ENCODE data around the gene CACNA1E.

CACNA1E gene

GRCh38 chr1:181778640-181779260, 295.4 kb downstream of the CACNA1E start:
- DNase-seq = no peak

- DNase-seq = no peak
Observed at GRCh38 chr1:181779343-181779742, 296.0 kb downstream of the CACNA1E start.

GRCh38 chr1:181783208-181783607, 299.9 kb downstream of the CACNA1E start:
- DNase-seq = no peak

- peak; percentile 0 to 6 for DNase-seq
Observed at GRCh38 chr1:181784039-181784683, 300.8 kb downstream of the CACNA1E start.

GRCh38 chr1:181789395-181789794, 306.1 kb downstream of the CACNA1E start:
- no peak for DNase-seq

GRCh38 chr1:181791721-181792120, 308.4 kb downstream of the CACNA1E start:
- no peak for DNase-seq

GRCh38 chr1:181793831-181794230, 310.5 kb downstream of the CACNA1E start:
- no peak for DNase-seq

- no peak for DNase-seq
Observed at GRCh38 chr1:181794332-181794731, 311.0 kb downstream of the CACNA1E start.

GRCh38 chr1:181798191-181798926, 315.0 kb downstream of the CACNA1E start:
- no peak for DNase-seq

GRCh38 chr1:181801617-181802016, 318.3 kb downstream of the CACNA1E start:
- no peak for DNase-seq

GRCh38 chr1:181802466-181802865, 319.1 kb downstream of the CACNA1E start:
- no peak for DNase-seq

- no peak for DNase-seq
Observed at GRCh38 chr1:181803421-181803820, 320.1 kb downstream of the CACNA1E start.

GRCh38 chr1:181804989-181805388, 321.7 kb downstream of the CACNA1E start:
- no peak for DNase-seq

- no peak for DNase-seq
Observed at GRCh38 chr1:181806746-181807145, 323.4 kb downstream of the CACNA1E start.

- DNase-seq = no peak
Observed at GRCh38 chr1:181807251-181807650, 323.9 kb downstream of the CACNA1E start.

- no peak for DNase-seq
Observed at GRCh38 chr1:181809991-181810545, 326.8 kb downstream of the CACNA1E start.

- DNase-seq = no peak
Observed at GRCh38 chr1:181812208-181812607, 328.9 kb downstream of the CACNA1E start.

GRCh38 chr1:181813266-181813665, 329.9 kb downstream of the CACNA1E start:
- no peak for DNase-seq

GRCh38 chr1:181816608-181817007, 333.3 kb downstream of the CACNA1E start:
- DNase-seq = no peak

GRCh38 chr1:181817091-181817490, 333.8 kb downstream of the CACNA1E start:
- DNase-seq = no peak

GRCh38 chr1:181818459-181818858, 335.1 kb downstream of the CACNA1E start:
- DNase-seq = no peak

GRCh38 chr1:181818943-181819342, 335.6 kb downstream of the CACNA1E start:
- no peak for DNase-seq

GRCh38 chr1:181821701-181822100, 338.4 kb downstream of the CACNA1E start:
- no peak for DNase-seq

Data from Kasumi-1 (cell line).